HG02943 (cell line): Measurements from ENCODE around the gene GDPD5.

Experiments
- ATAC-seq: cut with Tn5 transposase; IDR thresholded peaks from one replicate; pipeline ENCODE4 v1.9.1; 2021; ENCODE audit warnings: mild to moderate bottlenecking, low read depth, moderate library complexity; ENCODE audit not compliant: unreplicated experiment

The GDPD5 gene

GRCh38 chr11:75495749-75496304 lies 29.9 kb downstream of the GDPD5 start:
- no peak for ATAC-seq

GRCh38 chr11:75493626-75494025 lies 32.1 kb downstream of the GDPD5 start:
- no peak for ATAC-seq

GRCh38 chr11:75492181-75492820 lies 33.4 kb downstream of the GDPD5 start:
- no peak for ATAC-seq

- no peak for ATAC-seq
Observed at GRCh38 chr11:75491465-75491864, 34.3 kb downstream of the GDPD5 start.

DNA sequence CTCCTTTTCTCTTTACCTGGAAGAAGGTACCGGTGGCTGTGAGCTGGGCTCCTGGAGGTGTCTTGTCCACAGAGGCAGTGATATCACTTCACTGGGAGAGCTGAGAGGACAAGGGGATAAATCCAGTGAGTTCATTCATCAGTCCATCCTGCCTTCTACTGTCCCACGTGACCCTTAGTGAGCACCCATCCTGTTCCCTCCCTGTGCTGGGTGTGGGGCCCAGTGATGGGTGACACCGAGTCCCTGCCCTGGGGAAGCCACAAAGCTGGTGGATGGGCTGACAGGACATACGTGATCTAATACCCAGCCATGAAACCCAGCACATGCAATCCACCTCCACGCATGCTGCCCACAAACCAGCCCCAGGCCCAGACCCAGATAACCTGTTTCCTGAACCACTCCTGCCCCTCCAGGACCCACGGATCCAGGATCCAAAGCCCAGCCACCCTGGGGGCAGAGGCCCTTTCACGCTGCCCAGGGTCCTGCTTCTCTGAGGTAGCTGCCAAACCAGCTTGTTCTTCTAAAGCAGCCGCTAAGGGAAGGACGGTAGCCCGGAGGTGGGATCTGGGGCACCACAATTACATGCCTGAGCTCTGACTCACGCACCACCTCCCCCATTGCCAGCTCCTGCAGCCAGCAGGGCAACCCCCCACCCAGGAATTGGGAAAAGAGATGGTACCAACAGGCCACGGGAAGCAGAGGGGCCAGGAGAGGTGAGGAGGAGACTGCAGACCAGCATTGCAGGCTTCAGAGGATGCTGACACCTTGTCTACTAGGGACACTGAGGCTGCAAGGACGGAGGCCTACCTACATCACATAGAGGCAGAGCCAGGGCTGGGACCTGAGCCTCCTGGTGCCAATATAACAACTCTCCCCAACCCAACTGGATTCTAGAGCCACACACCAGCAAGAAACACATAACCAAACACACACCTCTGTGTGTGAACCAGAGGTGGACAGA lies 35.2 kb downstream of the GDPD5 start:
- ATAC-seq: no peak

DNA sequence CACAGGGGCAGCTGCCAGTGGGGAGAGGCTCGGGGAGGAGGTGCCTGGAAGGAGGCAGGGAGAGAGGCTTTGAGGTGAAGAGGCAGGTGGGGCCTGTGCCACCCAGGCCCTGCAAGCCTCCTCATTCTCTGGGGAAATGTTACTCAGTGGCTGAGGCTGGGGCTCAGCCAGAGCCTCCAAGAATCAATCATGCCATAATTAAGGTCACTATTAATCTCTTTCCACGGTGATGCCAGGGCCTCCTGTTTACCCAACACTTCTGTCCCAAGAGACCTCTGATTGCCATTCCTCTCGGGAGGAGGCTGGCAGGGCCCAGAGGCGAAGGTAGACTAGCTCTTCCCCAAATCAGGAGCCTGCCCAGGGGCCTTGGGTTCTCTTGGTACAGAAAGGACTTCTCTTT lies 38.4 kb downstream of the GDPD5 start:
- no peak for ATAC-seq

DNA sequence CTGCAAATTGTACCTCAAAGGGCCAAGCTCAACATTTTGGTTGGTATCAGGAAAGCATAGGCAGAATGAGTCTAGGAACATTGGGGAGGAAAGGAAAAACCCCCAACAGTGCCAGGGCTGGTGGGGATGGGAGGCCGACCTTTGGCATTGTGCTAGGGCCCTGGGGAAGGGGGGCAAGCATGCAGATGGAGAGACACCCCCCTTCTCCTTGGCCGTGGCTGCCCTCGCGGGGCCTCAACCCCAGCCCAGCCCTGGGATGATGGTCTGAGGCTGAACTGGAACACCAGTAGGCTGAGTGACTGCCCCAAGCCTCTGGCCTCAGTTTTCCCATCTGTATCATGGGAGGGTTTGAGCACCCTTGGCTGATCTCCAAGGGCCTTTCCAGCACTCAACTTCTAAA lies 40.0 kb downstream of the GDPD5 start:
- no peak for ATAC-seq

GRCh38 chr11:75482931-75483469 lies 42.7 kb downstream of the GDPD5 start:
- ATAC-seq: no peak

DNA sequence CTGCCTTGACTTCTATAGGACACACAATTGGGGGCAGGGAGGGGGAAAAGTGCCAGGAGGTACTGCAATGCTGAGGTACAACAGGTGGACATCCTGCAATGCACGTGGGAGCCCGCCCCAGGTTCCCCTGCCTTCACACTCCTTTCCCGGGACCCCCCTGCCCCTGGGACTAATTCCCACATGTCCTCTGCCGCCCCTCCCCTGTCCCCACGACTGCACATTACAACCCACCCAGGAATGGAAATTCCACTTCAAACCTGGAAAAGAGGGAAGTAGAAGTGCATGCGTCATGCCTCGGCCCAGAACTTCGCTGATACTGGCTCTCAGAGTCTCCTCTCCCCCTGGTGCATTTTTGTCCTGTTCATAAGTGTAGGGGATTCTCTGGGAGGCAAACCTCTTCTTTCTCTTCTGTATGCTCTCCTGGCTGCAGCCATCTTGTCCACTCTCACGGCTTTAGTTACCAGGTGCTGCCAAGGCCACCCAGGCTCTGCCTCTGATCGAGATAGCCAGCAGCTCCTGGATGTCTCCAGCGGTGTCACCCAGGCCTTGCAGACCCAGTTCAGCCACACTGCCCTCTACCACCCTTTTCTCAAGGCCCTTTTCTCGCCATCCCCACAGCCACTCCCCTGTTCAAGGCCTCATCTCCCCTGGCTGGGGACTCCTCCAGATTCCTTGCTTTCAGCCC lies 43.7 kb downstream of the GDPD5 start:
- no peak for ATAC-seq

DNA sequence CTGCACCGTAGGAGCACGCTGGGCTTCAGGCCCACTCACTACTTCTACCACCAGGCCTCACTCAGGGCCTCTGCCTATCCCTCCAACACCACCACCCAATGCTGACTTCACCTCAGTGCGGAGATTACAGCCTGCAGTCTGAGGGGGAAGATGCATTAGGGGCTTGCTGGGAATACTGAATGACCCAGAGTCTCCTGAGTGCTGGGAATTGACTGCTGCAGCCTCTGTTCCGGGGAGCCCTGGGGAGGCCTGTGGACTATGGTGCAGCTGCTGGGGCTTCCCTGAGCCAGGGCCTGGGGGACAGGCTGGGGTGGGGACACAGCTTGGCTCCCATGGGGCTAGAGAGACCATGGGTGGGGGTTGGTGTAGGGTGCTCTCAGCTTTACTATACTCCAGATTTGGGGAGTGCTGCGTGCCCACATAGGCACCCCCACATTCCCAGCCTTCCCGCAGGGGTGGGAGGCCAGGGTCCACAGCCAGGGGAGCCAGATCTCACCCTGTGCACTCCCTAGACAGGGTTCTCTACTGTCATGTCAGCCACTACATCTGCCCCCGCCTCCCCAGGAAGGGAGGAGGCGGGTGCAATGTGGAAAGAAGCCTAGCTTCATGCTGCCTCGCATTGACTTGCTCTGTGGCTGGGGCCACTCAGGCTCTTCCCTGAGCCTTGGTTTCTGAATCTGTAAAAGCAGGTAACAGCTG lies 44.4 kb downstream of the GDPD5 start:
- ATAC-seq: no peak

GRCh38 chr11:75480185-75481175 lies 45.3 kb downstream of the GDPD5 start:
- ATAC-seq: no peak

- no peak for ATAC-seq
Observed at GRCh38 chr11:75479597-75480145, 46.1 kb downstream of the GDPD5 start.

DNA sequence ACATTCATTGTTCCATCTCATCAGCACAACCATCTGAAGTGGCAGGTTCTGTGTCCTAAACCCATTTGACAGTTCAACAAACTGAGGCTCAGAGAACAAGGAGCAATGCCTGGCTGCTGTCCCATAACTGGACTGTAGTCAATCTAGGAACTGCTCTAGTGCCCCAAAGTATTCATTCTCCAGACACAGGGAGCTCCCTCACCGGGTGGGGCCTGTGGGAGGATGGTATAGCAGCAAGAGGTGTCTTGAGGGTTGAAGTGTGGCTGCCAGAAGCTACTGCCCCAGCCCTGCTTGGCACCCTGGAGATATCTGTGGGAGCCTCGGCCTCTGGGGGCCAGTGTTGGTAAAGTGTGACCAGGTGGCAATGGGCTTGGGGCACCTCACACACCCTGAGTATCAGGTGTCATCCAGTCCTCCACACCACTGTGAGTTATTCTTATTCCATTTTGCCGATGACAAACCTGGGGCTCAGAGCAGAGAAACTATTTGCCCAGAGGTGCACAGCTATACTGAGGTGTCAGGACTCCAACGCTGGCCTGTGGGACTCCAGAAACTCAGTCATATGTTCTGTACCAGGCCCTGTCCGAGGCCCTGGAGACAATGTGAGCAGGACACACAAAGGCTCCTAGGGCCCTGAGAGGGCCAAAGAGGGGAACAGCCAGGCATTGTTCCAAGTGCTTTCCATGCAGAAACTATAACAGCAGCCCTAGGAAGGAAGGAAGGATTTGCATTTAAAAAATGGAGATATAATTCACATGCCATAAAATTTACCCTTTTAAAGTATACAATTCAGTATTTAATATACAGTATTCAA lies 46.8 kb downstream of the GDPD5 start:
- no peak for ATAC-seq

- ATAC-seq: no peak
Observed at GRCh38 chr11:75477614-75477935, 48.2 kb downstream of the GDPD5 start.

DNA sequence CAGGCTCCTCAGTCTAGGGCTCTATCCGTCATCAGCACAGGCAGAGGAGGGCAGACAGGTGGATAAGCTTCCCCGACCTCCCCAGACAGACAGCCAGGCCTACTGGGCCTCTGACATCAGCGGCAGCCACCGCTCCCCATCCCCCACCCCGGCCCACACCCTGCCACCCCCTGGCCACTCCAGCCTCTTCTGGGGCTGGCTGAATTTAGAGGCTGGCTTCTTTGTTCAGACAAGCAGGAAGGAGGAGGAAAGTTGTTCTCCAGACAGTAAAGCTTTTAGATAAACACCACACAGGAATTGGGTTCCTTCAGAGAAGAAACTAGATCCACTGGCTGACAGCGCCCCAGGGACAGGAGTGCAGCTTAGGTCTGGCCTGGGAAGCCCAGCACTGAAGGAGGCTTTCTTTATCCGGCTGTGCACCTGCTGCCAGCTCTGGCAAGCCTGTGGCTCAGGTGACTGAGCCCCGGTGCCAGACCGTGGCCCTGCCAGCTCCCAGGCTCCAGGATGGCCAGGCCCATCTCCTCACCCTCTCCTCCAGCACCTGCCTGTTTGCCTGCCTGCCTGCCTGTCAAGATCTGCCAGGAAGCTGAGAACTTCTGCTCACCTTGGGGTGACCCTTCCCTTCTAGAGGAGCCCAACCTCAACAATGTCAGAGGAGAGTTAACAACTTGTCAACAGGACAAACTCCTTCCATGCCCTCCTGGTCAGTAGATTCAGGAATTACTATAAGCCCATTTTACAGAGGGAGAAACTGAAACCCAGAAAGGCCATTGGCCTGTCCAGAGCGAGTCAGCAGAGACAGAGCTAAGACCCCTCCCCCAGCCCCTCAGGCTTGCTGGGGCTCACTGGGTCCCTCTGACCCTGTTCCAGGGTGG lies 48.8 kb downstream of the GDPD5 start:
- ATAC-seq: no peak

DNA sequence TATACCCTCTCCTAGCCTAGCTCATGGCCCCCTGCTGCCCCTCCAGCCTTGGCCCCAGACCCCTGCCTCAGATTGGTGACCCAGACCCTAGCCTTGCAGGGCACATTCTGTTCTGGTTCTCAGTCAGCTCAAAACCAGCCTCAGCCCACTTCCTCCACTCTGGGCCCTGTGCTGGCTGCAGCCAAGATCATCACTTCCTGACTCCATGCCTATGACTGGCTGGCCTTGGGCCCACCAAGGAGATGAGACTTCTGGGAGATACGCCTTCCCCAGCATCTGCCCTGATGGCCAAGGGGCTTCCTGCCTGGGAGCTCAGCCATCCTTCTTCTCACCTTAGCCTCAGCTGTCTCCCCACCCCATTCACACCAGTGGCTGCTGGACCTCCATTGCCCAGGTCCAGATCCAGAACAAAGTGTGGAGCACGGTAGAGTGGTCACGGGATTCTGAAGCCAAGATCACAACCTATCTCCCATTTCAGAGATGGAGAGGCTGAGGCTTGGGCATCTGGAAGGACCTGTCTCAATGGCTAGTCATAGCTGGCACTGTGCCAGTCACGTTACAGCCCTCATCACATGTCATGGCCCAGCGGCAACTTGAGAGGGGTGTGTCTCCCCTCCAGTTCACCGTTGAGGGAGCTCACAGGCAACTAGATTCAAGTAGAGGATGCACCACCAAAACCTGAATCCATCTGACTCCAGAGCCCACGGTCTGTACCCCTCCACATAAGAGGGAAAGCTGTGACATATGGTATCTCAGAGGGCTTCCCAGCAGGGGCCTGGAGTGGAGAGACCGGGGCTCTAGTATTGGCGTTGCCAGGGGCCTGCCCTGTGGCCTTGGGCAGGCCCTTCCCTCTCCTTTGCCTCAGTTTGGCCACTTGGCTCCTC lies 49.7 kb downstream of the GDPD5 start:
- no peak for ATAC-seq
